PFSK-1 (cell line): ENCODE data around the gene CORIN.

Experiments used
- FOXP2 ChIP-seq: optimal IDR thresholded peaks from 2 replicates; pipeline ENCODE3; 2011; ENCODE audit warnings: borderline replicate concordance, control low read depth, inconsistent platforms; ENCODE audit not compliant: insufficient read depth; ENCODE audit errors: extremely low read length, extremely low read depth
- POLR2AphosphoS5 ChIP-seq: IDR thresholded peaks from 2 replicates; pipeline ENCODE4 v1.6.1; 2012; ENCODE audit warnings: low read depth, mild to moderate bottlenecking, control low read depth, low read length, moderate library complexity
- REST ChIP-seq, 2 experiments: IDR thresholded peaks; 2 replicates each; pipeline versions ENCODE4 v1.6.1 to v1.8.0; 2011 to 2012; ENCODE audit warnings: low read depth in 2 of 2, low read length in 2 of 2, control low read depth in 1 of 2, inconsistent platforms in 1 of 2, mild to moderate bottlenecking in 1 of 2, moderate library complexity in 1 of 2; ENCODE audit not compliant: insufficient read depth in 1 of 2
- SIN3A ChIP-seq: IDR thresholded peaks from 2 replicates; pipeline ENCODE4 v1.6.1; 2012; ENCODE audit warnings: mild to moderate bottlenecking, low read length, moderate library complexity, borderline replicate concordance; ENCODE audit not compliant: insufficient read depth
- TAF1 ChIP-seq: IDR thresholded peaks from 2 replicates; pipeline ENCODE4 v1.6.1; 2012; ENCODE audit warnings: low read length, control low read depth, borderline replicate concordance; ENCODE audit not compliant: insufficient read depth

Gene CORIN

DNA sequence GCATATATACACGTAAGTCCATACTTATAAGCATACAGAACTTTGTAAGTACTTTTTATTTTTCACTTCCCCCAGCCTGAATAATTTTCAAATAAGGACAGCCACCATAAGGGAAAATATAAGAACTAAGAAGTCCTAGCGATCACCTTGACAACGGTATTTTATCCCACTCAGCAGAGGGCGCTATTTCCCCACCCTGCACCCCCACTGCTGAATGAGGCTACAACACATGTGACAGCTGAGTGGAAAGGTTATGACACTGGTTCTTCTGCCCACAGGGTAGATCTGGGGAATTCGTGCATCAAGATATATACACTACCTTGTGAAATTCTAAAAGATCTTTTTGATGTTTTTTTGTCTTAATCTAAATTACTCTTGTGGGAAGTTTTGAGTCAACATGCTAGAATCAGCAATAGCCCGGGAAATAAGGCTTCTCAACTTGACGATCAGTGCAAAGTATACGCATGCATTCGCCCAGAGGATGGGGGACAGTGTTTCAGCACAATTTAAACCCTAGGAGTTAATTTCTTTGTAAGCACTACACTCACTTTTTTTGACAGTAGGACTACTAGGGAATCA is 151.5 kb downstream of the CORIN start:
- no peak for TF ChIP-seq SIN3A
- no peak for TF ChIP-seq REST (IDR thresholded peaks at IDR 0.05; ENCODE audit: insufficient read depth in 1 of 2, low read depth in 2 of 2, low read length in 2 of 2)
- TF ChIP-seq FOXP2 = no peak
- no peak for TF ChIP-seq POLR2AphosphoS5
- no peak for TF ChIP-seq TAF1

DNA sequence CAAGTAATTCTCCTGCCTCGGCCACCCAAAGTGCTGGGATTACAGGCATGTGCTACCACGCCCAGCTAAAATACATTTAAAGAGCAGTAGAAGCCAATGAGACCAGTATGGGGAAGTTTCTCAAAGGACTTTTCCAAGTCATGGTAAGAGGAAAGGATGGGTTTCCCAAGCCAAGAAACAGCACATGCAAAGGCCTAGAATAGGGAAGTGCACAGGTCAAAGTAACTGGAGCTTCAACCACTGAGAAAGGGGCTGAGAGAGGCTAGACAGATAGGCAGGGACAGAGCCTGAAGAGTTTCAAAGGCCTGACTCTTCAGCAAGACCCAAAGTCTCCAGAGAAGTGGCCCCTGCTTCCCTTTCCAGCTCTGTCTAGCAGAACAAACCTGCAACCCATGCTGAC is 162.1 kb downstream of the CORIN start:
- TF ChIP-seq REST (IDR thresholded peaks at IDR 0.05; ENCODE audit: insufficient read depth in 1 of 2, low read depth in 2 of 2, low read length in 2 of 2) (no peak), SIN3A (no peak), FOXP2 (no peak), TAF1 (no peak), POLR2AphosphoS5 (no peak)

- TF ChIP-seq SIN3A (no peak), TAF1 (no peak), POLR2AphosphoS5 (no peak), REST (IDR thresholded peaks at IDR 0.05; ENCODE audit: insufficient read depth in 1 of 2, low read depth in 2 of 2, low read length in 2 of 2) (no peak), FOXP2 (no peak)
Measured at GRCh38 chr4:47674144-47674543, 163.7 kb downstream of the CORIN start.

GRCh38 chr4:47672696-47673095 is 165.2 kb downstream of the CORIN start:
- TF ChIP-seq POLR2AphosphoS5 (no peak), REST (IDR thresholded peaks at IDR 0.05; ENCODE audit: insufficient read depth in 1 of 2, low read depth in 2 of 2, low read length in 2 of 2) (no peak), TAF1 (no peak), FOXP2 (no peak), SIN3A (no peak)

- TF ChIP-seq FOXP2 (no peak), POLR2AphosphoS5 (no peak), TAF1 (no peak), SIN3A (no peak), REST (IDR thresholded peaks at IDR 0.05; ENCODE audit: insufficient read depth in 1 of 2, low read depth in 2 of 2, low read length in 2 of 2) (no peak)
Measured at GRCh38 chr4:47669946-47670345, 167.9 kb downstream of the CORIN start.
